Hepatocyte (in vitro differentiated cells): ENCODE results near the gene SCN1A. TPM values are rescaled to one million over a fixed set of nuclear protein-coding genes. Genes with fewer than 3 reads are reported as not detected.

Source experiments
- DNase-seq: peaks from one replicate; pipeline ENCODE4 v3.0.0-alpha.2; 2016; ENCODE audit warnings: low spot score
- H2AFZ ChIP-seq: fragments of 200-600 bp; sonication (generic); 2 replicates; pipeline ENCODE4 v1.6.0; 2016; ENCODE audit warnings: antibody characterized with exemption, mild to moderate bottlenecking
- H3K27ac ChIP-seq: fragments of 200-600 bp; sonication (generic); 2 replicates; pipeline ENCODE4 v1.5.1; 2016; ENCODE audit warnings: mild to moderate bottlenecking
- H3K27me3 ChIP-seq: fragments of 200-600 bp; sonication (generic); 2 replicates; pipeline ENCODE4 v1.6.1; 2016
- H3K36me3 ChIP-seq: fragments of 200-600 bp; sonication (generic); replicated peaks from 2 replicates; pipeline ENCODE4 v1.5.1; 2016; ENCODE audit warnings: low read depth; ENCODE audit not compliant: insufficient read depth
- H3K4me1 ChIP-seq: fragments of 200-600 bp; sonication (generic); 2 replicates; pipeline ENCODE4 v1.5.1; 2016; ENCODE audit warnings: mild to moderate bottlenecking, moderate library complexity; ENCODE audit not compliant: insufficient read depth
- H3K4me2 ChIP-seq: fragments of 200-600 bp; sonication (generic); 2 replicates; pipeline ENCODE4 v1.6.0; 2016
- H3K4me3 ChIP-seq: fragments of 200-600 bp; sonication (generic); 2 replicates; pipeline ENCODE4 v1.5.1; 2016; ENCODE audit warnings: mild to moderate bottlenecking
- H3K79me2 ChIP-seq: fragments of 200-600 bp; sonication (generic); 2 replicates; pipeline ENCODE4 v1.6.0; 2017; ENCODE audit warnings: mild to moderate bottlenecking
- H3K9me2 ChIP-seq: fragments of 200-600 bp; sonication (generic); replicated peaks from 2 replicates; pipeline ENCODE4 v1.6.0; 2017; ENCODE audit warnings: mild to moderate bottlenecking; ENCODE audit not compliant: insufficient read depth
- H3K9me3 ChIP-seq: fragments of 200-600 bp; sonication (generic); 2 replicates; pipeline ENCODE4 v1.5.1; 2016; ENCODE audit warnings: low read depth, mild to moderate bottlenecking
- H4K20me1 ChIP-seq: fragments of 200-600 bp; sonication (generic); 2 replicates; pipeline ENCODE4 v1.6.0; 2016; ENCODE audit warnings: mild to moderate bottlenecking; ENCODE audit not compliant: insufficient read depth, poor library complexity, severe bottlenecking
- CTCF ChIP-seq: fragments of 200-600 bp; sonication (generic); IDR thresholded peaks from 2 replicates; pipeline ENCODE4 v1.5.1; 2016; ENCODE audit warnings: antibody characterized with exemption, mild to moderate bottlenecking; ENCODE audit not compliant: poor library complexity
- EZH2 ChIP-seq: fragments of 200-600 bp; sonication (generic); IDR thresholded peaks from 2 replicates; pipeline ENCODE4 v1.6.1; 2016; ENCODE audit warnings: antibody characterized with exemption, mild to moderate bottlenecking, borderline replicate concordance
- EZH2phosphoT487 ChIP-seq: fragments of 200-600 bp; sonication (generic); IDR thresholded peaks from one replicate; pipeline ENCODE4 v1.6.1; 2018; ENCODE audit warnings: antibody characterized with exemption, mild to moderate bottlenecking, low read depth, moderate library complexity; ENCODE audit not compliant: unreplicated experiment, severe bottlenecking
- WGBS: methylation state at CpG from one replicate; pipeline ENCODE4 v1.1.6; 2016; ENCODE audit warnings: low lambda C conversion rate; ENCODE audit errors: missing lambda C conversion rate; 5-methylcytosine and 5-hydroxymethylcytosine counted together
- polyA plus RNA-seq: library from polyadenylated mRNA; unstranded; fragments of >200 nt; fragmentation: Nextera tagmentation; extraction: Ambion mirVana; gene quantifications from 2 replicates; pipeline ENCODE4 v1.2.1, GENCODE V29; 2016
- total RNA-seq: library from RNA; depleted of rRNA; stranded (reverse); fragments of >200 nt; gene quantifications from 2 replicates; pipeline ENCODE4 v1.2.3, GENCODE V29; 2014

The SCN1A gene
- total and polyA plus RNA-seq, 2 experiments from 2014 or later = 0.03 TPM; not detected in 1

DNA sequence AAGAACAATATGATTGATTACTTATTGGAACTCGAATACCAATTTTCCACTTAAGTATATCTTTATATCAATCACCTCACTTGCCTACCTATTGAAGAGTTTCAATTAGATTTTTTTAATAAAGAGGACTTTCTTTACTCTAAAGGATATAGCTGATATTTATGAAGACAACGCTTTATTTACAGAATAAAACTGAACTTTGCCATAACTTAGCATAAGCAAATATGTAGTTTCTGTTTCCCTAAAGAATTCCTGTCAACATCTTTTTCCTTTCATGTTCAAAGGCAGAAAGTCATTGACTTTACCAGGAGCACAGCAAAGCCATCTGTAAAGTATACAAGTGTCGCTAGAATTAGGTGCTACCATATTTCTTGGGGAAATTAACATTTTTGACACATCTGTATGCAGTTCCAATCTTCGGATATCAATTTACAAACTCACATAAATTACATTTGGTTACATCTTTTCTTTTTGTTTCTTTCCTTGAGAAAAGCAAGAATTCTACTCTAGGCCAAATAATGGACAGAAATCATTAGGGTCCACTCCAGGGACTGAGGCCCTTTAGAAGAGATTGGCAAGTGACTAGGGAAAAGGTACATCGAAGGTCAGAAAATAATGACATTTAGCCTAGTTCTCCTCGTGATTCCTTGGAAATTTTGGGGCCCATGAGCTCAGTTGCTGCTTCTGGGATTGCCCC lies 7.5 kb upstream of the SCN1A start:
- H3K9me3 ChIP-seq = no peaks in the 10 kb centered on the region
- no peaks in the 10 kb centered on the region for H3K27me3 ChIP-seq
- TF ChIP-seq EZH2 = no peak
- no peak for TF ChIP-seq CTCF
- no peak for TF ChIP-seq EZH2phosphoT487
- H3K4me3 ChIP-seq = no peak overlapping the region
- H3K4me2 ChIP-seq = no peak overlapping the region
- H3K27ac ChIP-seq = peak overlapping the region; percentile 28
- no peaks in the 10 kb centered on the region for H4K20me1 ChIP-seq
- no peaks in the 10 kb centered on the region for H3K9me2 ChIP-seq
- WGBS = 82% methylated on average over 6 of the region's 6 CpGs
- DNase-seq = no peak
- H2AFZ ChIP-seq = no peak overlapping the region
- no peaks in the 10 kb centered on the region for H3K79me2 ChIP-seq
- H3K36me3 ChIP-seq = no peaks in the 10 kb centered on the region
- peaks cover 17% of the 10 kb centered on the region for H3K4me1 ChIP-seq

GRCh38 chr2:166134252-166135151 lies 6.7 kb upstream of the SCN1A start:
- WGBS = 53% methylated on average over 3 of the region's 3 CpGs
- DNase-seq = peak; percentile 39
- H3K4me3 ChIP-seq = no peak overlapping the region
- no peaks in the 10 kb centered on the region for H3K9me3 ChIP-seq
- H2AFZ ChIP-seq = no peak overlapping the region
- H3K9me2 ChIP-seq = no peaks in the 10 kb centered on the region
- no peaks in the 10 kb centered on the region for H3K36me3 ChIP-seq
- TF ChIP-seq CTCF = no peak
- TF ChIP-seq EZH2phosphoT487 = no peak
- no peak for TF ChIP-seq EZH2
- no peaks in the 10 kb centered on the region for H3K79me2 ChIP-seq
- peaks cover 17% of the 10 kb centered on the region for H3K4me1 ChIP-seq
- peak overlapping the region; percentile 30 for H3K27ac ChIP-seq
- no peak overlapping the region for H3K4me2 ChIP-seq
- H3K27me3 ChIP-seq = no peaks in the 10 kb centered on the region
- H4K20me1 ChIP-seq = no peaks in the 10 kb centered on the region

GRCh38 chr2:166133653-166134052 lies 5.8 kb upstream of the SCN1A start:
- Histone ChIP-seq H3K4me2 (no peak overlapping the region), H2AFZ (no peak overlapping the region), H3K9me3 (no peaks in the 10 kb centered on the region), H3K9me2 (no peaks in the 10 kb centered on the region), H3K27ac (no peak overlapping the region), H3K36me3 (no peaks in the 10 kb centered on the region), H3K4me1 (peaks cover 17% of the 10 kb centered on the region), H4K20me1 (no peaks in the 10 kb centered on the region), H3K27me3 (no peaks in the 10 kb centered on the region), H3K4me3 (no peak overlapping the region), H3K79me2 (no peaks in the 10 kb centered on the region)
- no peak for DNase-seq
- TF ChIP-seq EZH2 = no peak
- no peak for TF ChIP-seq EZH2phosphoT487
- TF ChIP-seq CTCF = no peak
- WGBS = 83% methylated on average over 7 of the region's 7 CpGs
